Hepatocyte (in vitro differentiated cells): ENCODE results near the gene CELA1.

Experiments
- EZH2 ChIP-seq: fragments of 200-600 bp; sonication (generic); IDR thresholded peaks from 2 replicates; pipeline ENCODE4 v1.6.1; 2016; ENCODE audit warnings: antibody characterized with exemption, mild to moderate bottlenecking, borderline replicate concordance
- TF ChIP-seq, protein P1 (sequence below): fragments of 200-600 bp; sonication (generic); IDR thresholded peaks from 2 replicates; pipeline ENCODE4 v1.5.1; 2016; ENCODE audit warnings: antibody characterized with exemption, mild to moderate bottlenecking; ENCODE audit not compliant: poor library complexity

DNA sequence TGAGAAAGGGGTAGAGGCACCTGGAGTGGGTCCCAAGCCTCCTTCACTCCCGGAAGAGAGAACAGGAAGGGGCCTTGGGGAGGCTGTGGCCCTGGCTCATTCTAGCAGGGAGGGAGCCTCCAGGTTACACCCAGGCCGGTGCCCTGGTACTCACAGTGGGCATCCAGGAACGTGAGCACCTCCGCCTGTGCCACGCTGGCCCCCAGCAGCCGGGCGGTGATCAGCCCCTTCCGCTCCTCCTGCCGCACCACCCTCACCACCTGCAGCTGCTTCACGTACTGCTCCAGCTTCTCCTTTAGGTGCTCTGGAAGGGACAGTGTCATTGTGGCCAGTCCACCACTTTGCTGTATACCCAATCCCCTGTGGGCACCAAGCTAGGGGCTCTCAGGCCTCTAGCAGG, 18.8 kb upstream of the CELA1 start:
- TF ChIP-seq, protein P1, sequence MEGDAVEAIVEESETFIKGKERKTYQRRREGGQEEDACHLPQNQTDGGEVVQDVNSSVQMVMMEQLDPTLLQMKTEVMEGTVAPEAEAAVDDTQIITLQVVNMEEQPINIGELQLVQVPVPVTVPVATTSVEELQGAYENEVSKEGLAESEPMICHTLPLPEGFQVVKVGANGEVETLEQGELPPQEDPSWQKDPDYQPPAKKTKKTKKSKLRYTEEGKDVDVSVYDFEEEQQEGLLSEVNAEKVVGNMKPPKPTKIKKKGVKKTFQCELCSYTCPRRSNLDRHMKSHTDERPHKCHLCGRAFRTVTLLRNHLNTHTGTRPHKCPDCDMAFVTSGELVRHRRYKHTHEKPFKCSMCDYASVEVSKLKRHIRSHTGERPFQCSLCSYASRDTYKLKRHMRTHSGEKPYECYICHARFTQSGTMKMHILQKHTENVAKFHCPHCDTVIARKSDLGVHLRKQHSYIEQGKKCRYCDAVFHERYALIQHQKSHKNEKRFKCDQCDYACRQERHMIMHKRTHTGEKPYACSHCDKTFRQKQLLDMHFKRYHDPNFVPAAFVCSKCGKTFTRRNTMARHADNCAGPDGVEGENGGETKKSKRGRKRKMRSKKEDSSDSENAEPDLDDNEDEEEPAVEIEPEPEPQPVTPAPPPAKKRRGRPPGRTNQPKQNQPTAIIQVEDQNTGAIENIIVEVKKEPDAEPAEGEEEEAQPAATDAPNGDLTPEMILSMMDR, result no peak
- no peak for TF ChIP-seq EZH2
